Measurements from ENCODE around the gene HSH2D.

DNA sequence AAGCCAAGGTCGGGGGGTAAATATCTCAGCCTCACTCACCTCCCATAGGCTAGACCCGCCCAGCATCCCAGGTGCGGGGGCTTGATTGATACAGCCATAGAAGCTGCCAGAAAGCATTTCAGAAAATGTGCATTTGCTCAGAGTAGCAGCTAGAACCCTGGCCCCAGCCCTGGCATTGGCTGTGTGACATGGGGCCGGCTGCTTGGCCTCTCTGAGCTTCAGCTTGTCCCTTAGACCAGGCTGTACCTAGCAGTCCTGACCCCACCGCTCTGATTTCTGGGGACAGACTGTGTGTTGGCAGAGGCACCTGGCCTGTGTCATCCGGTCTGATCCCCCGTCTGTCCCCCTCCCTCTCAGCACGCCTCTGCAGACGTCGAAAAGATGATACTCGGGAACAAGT is 16.4 kb upstream of the HSH2D start:
- no peak for TF ChIP-seq EZH2 (optimal IDR thresholded peaks at IDR 0.05; ENCODE audit: low read depth, low read length)
- TF ChIP-seq, protein P1, sequence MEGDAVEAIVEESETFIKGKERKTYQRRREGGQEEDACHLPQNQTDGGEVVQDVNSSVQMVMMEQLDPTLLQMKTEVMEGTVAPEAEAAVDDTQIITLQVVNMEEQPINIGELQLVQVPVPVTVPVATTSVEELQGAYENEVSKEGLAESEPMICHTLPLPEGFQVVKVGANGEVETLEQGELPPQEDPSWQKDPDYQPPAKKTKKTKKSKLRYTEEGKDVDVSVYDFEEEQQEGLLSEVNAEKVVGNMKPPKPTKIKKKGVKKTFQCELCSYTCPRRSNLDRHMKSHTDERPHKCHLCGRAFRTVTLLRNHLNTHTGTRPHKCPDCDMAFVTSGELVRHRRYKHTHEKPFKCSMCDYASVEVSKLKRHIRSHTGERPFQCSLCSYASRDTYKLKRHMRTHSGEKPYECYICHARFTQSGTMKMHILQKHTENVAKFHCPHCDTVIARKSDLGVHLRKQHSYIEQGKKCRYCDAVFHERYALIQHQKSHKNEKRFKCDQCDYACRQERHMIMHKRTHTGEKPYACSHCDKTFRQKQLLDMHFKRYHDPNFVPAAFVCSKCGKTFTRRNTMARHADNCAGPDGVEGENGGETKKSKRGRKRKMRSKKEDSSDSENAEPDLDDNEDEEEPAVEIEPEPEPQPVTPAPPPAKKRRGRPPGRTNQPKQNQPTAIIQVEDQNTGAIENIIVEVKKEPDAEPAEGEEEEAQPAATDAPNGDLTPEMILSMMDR (IDR thresholded peaks at IDR 0.05; ENCODE audit: low read length) = no peak
- no peak for TF ChIP-seq EZH2phosphoT487 (IDR thresholded peaks at IDR 0.05; ENCODE audit: low read length)

Data from MM.1S (cell line).